ENCODE results near the gene PLPP4. TPM values are rescaled to one million over a fixed set of nuclear protein-coding genes. Genes with fewer than 3 reads are reported as not detected.

The PLPP4 gene
- total RNA-seq, 2 experiments from 2014 or later = not detected

DNA sequence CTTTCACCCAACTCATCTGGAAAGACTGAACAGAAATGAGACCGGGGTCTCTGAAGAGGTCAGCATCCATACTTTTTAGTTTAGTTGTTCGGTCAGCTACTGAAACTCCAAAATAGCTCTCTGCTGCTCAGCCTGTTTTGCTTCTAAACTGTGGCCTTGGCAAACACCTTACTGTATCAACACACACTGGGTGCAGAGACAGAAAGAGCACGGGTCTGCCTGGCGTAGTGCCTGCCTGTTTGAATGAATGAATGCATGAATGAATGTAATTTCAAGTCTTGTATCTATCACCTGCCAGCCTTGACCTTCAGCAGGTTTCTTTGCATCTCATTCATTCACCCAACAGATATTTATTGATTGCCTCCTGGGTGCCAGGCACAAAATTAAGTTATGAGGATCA is 98.4 kb downstream of the PLPP4 start:
- ChIA-PET CTCF (no interaction called here), POLR2A (no interaction called here)
- Mint-ChIP-seq H3K27me3 (no peaks in the 10 kb centered on the region), H3K9me3 (peaks cover 5% of the 10 kb centered on the region), H3K4me1 (ENCODE audit: low read depth) (no peaks in the 10 kb centered on the region), H3K36me3 (ENCODE audit: low read depth) (no peaks in the 10 kb centered on the region), H3K27ac (no peak overlapping the region), H3K4me3 (no peak overlapping the region)
- Histone ChIP-seq H3K36me3 (ENCODE audit: insufficient read depth, low read length) (no peaks in the 10 kb centered on the region), H3K9me3 (ENCODE audit: control insufficient read depth in 1 of 2, insufficient read depth in 1 of 2, low read length in 2 of 2) (peaks cover 3 to 9% of the 10 kb centered on the region in 2 experiments), H3K27me3 (ENCODE audit: control insufficient read depth in 1 of 2, insufficient read depth in 2 of 2, low read length in 2 of 2) (no peaks in the 10 kb centered on the region), H3K27ac (ENCODE audit: low read depth in 1 of 2, low read length in 2 of 2) (no peak overlapping the region), H3K4me3 (ENCODE audit: low read length) (no peak overlapping the region), H3K4me1 (ENCODE audit: insufficient read depth, low read length) (no peaks in the 10 kb centered on the region)
- no peak for DNase-seq
- TF ChIP-seq, protein P1, sequence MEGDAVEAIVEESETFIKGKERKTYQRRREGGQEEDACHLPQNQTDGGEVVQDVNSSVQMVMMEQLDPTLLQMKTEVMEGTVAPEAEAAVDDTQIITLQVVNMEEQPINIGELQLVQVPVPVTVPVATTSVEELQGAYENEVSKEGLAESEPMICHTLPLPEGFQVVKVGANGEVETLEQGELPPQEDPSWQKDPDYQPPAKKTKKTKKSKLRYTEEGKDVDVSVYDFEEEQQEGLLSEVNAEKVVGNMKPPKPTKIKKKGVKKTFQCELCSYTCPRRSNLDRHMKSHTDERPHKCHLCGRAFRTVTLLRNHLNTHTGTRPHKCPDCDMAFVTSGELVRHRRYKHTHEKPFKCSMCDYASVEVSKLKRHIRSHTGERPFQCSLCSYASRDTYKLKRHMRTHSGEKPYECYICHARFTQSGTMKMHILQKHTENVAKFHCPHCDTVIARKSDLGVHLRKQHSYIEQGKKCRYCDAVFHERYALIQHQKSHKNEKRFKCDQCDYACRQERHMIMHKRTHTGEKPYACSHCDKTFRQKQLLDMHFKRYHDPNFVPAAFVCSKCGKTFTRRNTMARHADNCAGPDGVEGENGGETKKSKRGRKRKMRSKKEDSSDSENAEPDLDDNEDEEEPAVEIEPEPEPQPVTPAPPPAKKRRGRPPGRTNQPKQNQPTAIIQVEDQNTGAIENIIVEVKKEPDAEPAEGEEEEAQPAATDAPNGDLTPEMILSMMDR (IDR thresholded peaks at IDR 0.05) = no peak
- intact Hi-C loops (cut with DNase I, micrococcal nuclease) = no loop called here
- ATAC-seq (ENCODE audit: poor library complexity) = no peak

DNA sequence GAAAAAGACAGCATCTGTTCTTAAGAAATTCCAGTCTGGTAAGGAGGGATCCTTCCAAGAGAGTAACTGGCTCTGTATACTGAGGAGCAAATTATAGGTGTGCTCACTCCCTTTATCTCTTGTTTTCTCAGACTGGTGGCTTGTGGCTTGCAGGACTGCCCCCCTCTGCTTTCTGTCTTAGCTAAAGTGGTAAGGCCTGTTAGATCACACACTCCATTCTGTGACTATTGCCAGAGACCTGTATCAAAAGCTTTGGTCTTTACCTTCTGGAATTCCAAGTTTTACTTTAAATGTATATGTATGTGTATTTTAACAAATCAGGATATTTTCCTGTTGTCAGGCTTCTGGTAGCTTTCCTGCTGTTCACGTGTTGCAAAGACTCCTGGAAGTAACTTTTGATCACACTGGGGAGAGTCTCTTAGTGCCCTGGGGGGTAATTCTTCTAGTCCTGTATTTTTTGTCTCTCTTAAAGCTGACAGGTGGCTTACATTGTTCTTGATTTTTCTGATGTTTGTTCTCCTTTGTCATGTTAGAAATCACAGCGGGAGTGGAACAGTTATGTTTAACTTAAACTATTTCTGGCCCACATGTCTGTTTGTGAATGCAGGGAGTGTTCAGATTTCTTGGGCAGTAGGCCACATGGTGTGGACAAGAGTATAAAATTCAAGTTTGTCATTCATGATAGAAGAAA is 99.0 kb downstream of the PLPP4 start:
- H3K9me3 Mint-ChIP-seq = peaks cover 5% of the 10 kb centered on the region
- CTCF ChIA-PET = no interaction called here

DNA sequence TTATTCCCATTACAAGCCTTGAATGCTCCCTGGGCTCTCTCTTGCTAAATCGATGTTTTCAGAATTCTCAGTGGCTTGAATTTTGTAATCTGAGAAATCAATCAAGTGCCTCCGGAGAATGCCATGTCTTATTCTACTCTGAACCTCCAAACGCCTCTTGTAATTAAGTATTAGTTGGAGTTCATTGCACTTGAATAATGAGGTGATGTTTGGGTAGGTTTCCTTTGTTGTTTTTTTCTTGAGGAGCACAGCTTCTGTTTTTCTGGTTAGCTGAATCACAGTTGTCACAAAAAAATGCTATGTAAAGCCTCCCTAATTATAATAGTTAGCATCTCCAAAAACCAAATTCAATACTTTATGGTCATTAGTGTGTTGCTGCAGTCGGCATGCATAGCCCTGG is 100.3 kb downstream of the PLPP4 start:
- CTCF ChIA-PET = no interaction called here

More for the DNA sequence above, 99.0 kb downstream of the PLPP4 start:
- Mint-ChIP-seq H3K36me3 (ENCODE audit: low read depth) (no peaks in the 10 kb centered on the region), H3K4me3 (no peak overlapping the region), H3K27me3 (no peaks in the 10 kb centered on the region), H3K27ac (no peak overlapping the region), H3K4me1 (ENCODE audit: low read depth) (no peaks in the 10 kb centered on the region)
- H3K4me3 ChIP-seq (ENCODE audit: low read length) = no peak overlapping the region
- H3K4me1 ChIP-seq (ENCODE audit: insufficient read depth, low read length) = no peaks in the 10 kb centered on the region
- no peaks in the 10 kb centered on the region for H3K27me3 ChIP-seq (ENCODE audit: control insufficient read depth in 1 of 2, insufficient read depth in 2 of 2, low read length in 2 of 2)
- no peak for ATAC-seq (ENCODE audit: poor library complexity)
- intact Hi-C loops (cut with DNase I, micrococcal nuclease) = no loop called here
- TF ChIP-seq, protein P1 (IDR thresholded peaks at IDR 0.05) = no peak
- POLR2A ChIA-PET = no interaction called here
- H3K36me3 ChIP-seq (ENCODE audit: insufficient read depth, low read length) = no peaks in the 10 kb centered on the region
- no peak overlapping the region for H3K27ac ChIP-seq (ENCODE audit: low read depth in 1 of 2, low read length in 2 of 2)
- peaks cover 3 to 9% of the 10 kb centered on the region in 2 experiments for H3K9me3 ChIP-seq (ENCODE audit: control insufficient read depth in 1 of 2, insufficient read depth in 1 of 2, low read length in 2 of 2)
- no peak for DNase-seq

More for the DNA sequence above, 100.3 kb downstream of the PLPP4 start:
- H3K36me3 ChIP-seq (ENCODE audit: insufficient read depth, low read length) = no peaks in the 10 kb centered on the region
- POLR2A ChIA-PET = no interaction called here
- H3K4me1 ChIP-seq (ENCODE audit: insufficient read depth, low read length) = no peaks in the 10 kb centered on the region
- no peak overlapping the region for H3K27ac ChIP-seq (ENCODE audit: low read depth in 1 of 2, low read length in 2 of 2)
- H3K4me1 Mint-ChIP-seq (ENCODE audit: low read depth) = no peaks in the 10 kb centered on the region
- H3K4me3 ChIP-seq (ENCODE audit: low read length) = no peak overlapping the region
- intact Hi-C loops (cut with DNase I, micrococcal nuclease) = no loop called here
- H3K9me3 Mint-ChIP-seq = peaks cover 5% of the 10 kb centered on the region
- H3K9me3 ChIP-seq (ENCODE audit: control insufficient read depth in 1 of 2, insufficient read depth in 1 of 2, low read length in 2 of 2) = peaks cover 3 to 9% of the 10 kb centered on the region in 2 experiments
- no peaks in the 10 kb centered on the region for H3K36me3 Mint-ChIP-seq (ENCODE audit: low read depth)
- TF ChIP-seq, protein P1 (IDR thresholded peaks at IDR 0.05) = no peak
- H3K27me3 ChIP-seq (ENCODE audit: control insufficient read depth in 1 of 2, insufficient read depth in 2 of 2, low read length in 2 of 2) = no peaks in the 10 kb centered on the region
- DNase-seq = no peak
- H3K27ac Mint-ChIP-seq = no peak overlapping the region
- H3K27me3 Mint-ChIP-seq = no peaks in the 10 kb centered on the region
- H3K4me3 Mint-ChIP-seq = no peak overlapping the region
- ATAC-seq (ENCODE audit: poor library complexity) = no peak

All from CD4-positive, alpha-beta T cell (primary cell).